Fibroblast of lung (primary cell): ENCODE data around the gene TARBP2. TPM values are rescaled to one million over a fixed set of nuclear protein-coding genes. Genes with fewer than 3 reads are reported as not detected.

ENCODE experiments used
- DNase-seq, 2 donors: peaks; one replicate each; pipeline versions ENCODE4 v3.0.0 to v3.0.0-alpha.2; 2010; ENCODE audit warnings: low read depth in 2 of 2
- H2AFZ ChIP-seq: 2 replicates; pipeline ENCODE4 v1.5.1; 2012; ENCODE audit warnings: low read length, control low read depth, inconsistent platforms
- H3K27ac ChIP-seq: 2 replicates; pipeline ENCODE4 v1.5.1; 2011; ENCODE audit warnings: low read length, control low read depth; ENCODE audit not compliant: insufficient read depth
- H3K27me3 ChIP-seq: 2 replicates; pipeline ENCODE4 v1.5.1; 2011; ENCODE audit warnings: mild to moderate bottlenecking, low read length; ENCODE audit not compliant: control insufficient read depth, insufficient read depth
- H3K36me3 ChIP-seq: 2 replicates; pipeline ENCODE4 v1.5.1; 2011; ENCODE audit warnings: low read length; ENCODE audit not compliant: control insufficient read depth, insufficient read depth
- H3K4me1 ChIP-seq: 2 replicates; pipeline ENCODE4 v1.5.1; 2011; ENCODE audit warnings: low read length; ENCODE audit not compliant: control insufficient read depth, insufficient read depth; ENCODE audit errors: extremely low read depth
- H3K4me2 ChIP-seq: 2 replicates; pipeline ENCODE4 v1.5.1; 2011; ENCODE audit warnings: low read length, control low read depth; ENCODE audit not compliant: insufficient read depth; ENCODE audit errors: extremely low read depth
- H3K4me3 ChIP-seq, 4 experiments: fragments of 200-600 bp in 1 of 4; sonication (generic) in 1 of 4; replicated peaks in 1 of 4; 2 replicates each; pipeline ENCODE4 v1.5.1; 2011 to 2016; ENCODE audit warnings: low read length in 4 of 4, low read depth in 3 of 4, mild to moderate bottlenecking in 3 of 4, control low read depth in 2 of 4, inconsistent platforms in 1 of 4, mixed read lengths in 1 of 4; ENCODE audit not compliant: insufficient read depth in 1 of 4; ENCODE audit errors: control extremely low read depth in 1 of 4
- H3K79me2 ChIP-seq: 2 replicates; pipeline ENCODE4 v1.5.1; 2012; ENCODE audit warnings: mild to moderate bottlenecking, low read length, inconsistent platforms; ENCODE audit not compliant: control insufficient read depth, insufficient read depth
- H3K9ac ChIP-seq: 2 replicates; pipeline ENCODE4 v1.5.1; 2011; ENCODE audit warnings: mild to moderate bottlenecking, low read length, control low read depth; ENCODE audit not compliant: insufficient read depth
- H3K9me3 ChIP-seq: 2 replicates; pipeline ENCODE4 v1.5.1; 2012; ENCODE audit warnings: low read depth, low read length; ENCODE audit not compliant: control insufficient read depth, insufficient read depth
- H4K20me1 ChIP-seq: 2 replicates; pipeline ENCODE4 v1.5.1; 2011; ENCODE audit warnings: low read length; ENCODE audit not compliant: control insufficient read depth, insufficient read depth; ENCODE audit errors: extremely low read depth
- EZH2 ChIP-seq: IDR thresholded peaks from 2 replicates; pipeline ENCODE4 v1.5.1; 2012; ENCODE audit warnings: low read length, control low read depth, mild to moderate bottlenecking; ENCODE audit errors: missing control alignments
- polyA plus RNA-seq, 2 donors: library from polyadenylated mRNA; depleted of rRNA in 1 of 2; stranded (reverse) in 1 of 2; unstranded in 1 of 2; fragments of >200 nt; gene quantifications; 2 replicates each; pipeline ENCODE4 v1.2.1, GENCODE V29; 2011 to 2012; ENCODE audit warnings: missing spikeins in 1 of 2
- total RNA-seq: library from RNA; depleted of rRNA; stranded (reverse); fragments of >200 nt; gene quantifications from 2 replicates; pipeline ENCODE4 v1.2.1, GENCODE V29; 2014
- TF ChIP-seq, protein P1 (sequence below), 2 donors: IDR thresholded peaks in 1 of 2; conservative IDR thresholded peaks in 1 of 2; 1 replicate in 1 of 2; 2 replicates in 1 of 2; pipeline ENCODE4 v1.5.1; 2011 to 2012; ENCODE audit warnings: low read length in 2 of 2, control low read depth in 1 of 2, inconsistent platforms in 1 of 2, low read depth in 1 of 2, mild to moderate bottlenecking in 1 of 2

The TARBP2 gene
- total and polyA plus RNA-seq, 2 donors (not counting 1 experiment from before 2014, with no cell fraction given): 19.8 to 39.3 TPM

DNA sequence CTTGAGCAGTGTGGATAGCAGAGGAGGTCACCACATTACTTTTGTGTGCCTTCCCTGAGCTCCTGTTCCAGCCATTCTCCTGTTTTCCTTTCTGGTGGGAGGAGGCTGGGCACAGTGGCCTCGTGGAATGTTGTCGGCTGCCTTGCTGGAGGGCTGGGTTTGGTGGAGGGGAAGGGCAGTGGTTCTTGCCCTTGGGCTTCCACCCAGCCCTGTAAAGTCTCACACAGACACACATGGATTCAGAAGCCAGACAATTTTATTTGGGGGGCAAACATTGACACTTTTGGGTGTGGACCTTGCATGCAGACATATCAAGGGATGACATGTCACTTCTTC lies 5.3 kb downstream of the TARBP2 start:
- Histone ChIP-seq H3K27me3 (no peaks in the 10 kb centered on the region), H3K9me3 (no peaks in the 10 kb centered on the region), H4K20me1 (no peaks in the 10 kb centered on the region), H3K4me3 (no peak overlapping the region), H3K4me2 (no peak overlapping the region), H2AFZ (no peak overlapping the region), H3K27ac (peak overlapping the region; percentile 5), H3K79me2 (peaks cover 13% of the 10 kb centered on the region), H3K4me1 (peaks cover 16% of the 10 kb centered on the region), H3K36me3 (peaks cover 18% of the 10 kb centered on the region), H3K9ac (no peak overlapping the region)
- TF ChIP-seq, protein P1, sequence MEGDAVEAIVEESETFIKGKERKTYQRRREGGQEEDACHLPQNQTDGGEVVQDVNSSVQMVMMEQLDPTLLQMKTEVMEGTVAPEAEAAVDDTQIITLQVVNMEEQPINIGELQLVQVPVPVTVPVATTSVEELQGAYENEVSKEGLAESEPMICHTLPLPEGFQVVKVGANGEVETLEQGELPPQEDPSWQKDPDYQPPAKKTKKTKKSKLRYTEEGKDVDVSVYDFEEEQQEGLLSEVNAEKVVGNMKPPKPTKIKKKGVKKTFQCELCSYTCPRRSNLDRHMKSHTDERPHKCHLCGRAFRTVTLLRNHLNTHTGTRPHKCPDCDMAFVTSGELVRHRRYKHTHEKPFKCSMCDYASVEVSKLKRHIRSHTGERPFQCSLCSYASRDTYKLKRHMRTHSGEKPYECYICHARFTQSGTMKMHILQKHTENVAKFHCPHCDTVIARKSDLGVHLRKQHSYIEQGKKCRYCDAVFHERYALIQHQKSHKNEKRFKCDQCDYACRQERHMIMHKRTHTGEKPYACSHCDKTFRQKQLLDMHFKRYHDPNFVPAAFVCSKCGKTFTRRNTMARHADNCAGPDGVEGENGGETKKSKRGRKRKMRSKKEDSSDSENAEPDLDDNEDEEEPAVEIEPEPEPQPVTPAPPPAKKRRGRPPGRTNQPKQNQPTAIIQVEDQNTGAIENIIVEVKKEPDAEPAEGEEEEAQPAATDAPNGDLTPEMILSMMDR (conservative IDR thresholded peaks at IDR 0.05 in 1 of 2, IDR thresholded peaks at IDR 0.05 in 1 of 2; ENCODE audit: low read depth in 1 of 2, low read length in 2 of 2): no peak
- TF ChIP-seq EZH2: no peak
- DNase-seq: no peak

DNA sequence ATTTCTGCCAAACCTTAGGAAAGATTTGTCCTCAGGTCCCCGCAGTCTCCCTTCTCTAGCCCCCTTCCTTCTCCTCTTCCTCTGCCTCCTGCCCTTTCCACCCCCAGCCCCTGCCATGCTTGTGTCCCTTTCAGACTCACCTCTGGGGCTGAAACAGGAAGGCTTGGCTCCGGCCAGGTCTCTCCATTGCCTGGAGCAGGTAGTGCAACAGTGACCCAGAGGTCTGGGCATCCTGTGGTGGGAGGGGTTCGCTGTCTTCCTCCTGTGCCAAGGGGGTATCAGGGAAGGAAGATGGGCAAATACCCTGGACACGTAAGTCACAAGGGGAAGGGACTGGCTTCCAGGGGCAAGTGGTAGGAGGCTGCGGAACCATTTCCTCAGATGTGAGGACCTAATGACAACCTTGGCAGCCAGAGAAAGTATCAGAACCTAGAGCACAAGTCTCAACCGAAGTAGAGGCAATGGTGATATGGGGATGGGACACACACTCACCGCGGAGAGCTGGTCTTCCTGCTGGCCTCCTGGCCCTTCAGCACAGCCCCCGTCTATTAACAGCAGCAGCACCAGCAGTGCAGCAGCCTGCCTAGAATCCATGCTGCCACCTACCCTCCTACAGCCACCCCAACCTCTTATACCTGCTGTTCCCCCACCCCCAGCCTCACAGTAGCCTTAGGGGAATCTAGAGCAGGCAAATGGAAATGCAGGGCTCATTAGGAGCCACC lies 6.0 kb downstream of the TARBP2 start, which contains the start of gene NPFF:
TSS of gene NPFF (minus strand) at position 604 of the 722 bp plus-strand sequence. CDS start at position 594, 10 bp downstream.
- H3K4me2 ChIP-seq: no peak within 1 kb of the TSS
- H3K4me3 ChIP-seq: no peak within 1 kb of the TSS
- peak within 1 kb of the TSS; percentile 5 for H3K27ac ChIP-seq
- H3K79me2 ChIP-seq: peaks cover 8% of the 10 kb centered on the region
- H2AFZ ChIP-seq: no peak within 1 kb of the TSS
- H3K9me3 ChIP-seq: no peaks in the 10 kb centered on the region
- DNase-seq: no peak
- H3K36me3 ChIP-seq: peaks cover 19% of the 10 kb centered on the region
- TF ChIP-seq, protein P1 (conservative IDR thresholded peaks at IDR 0.05 in 1 of 2, IDR thresholded peaks at IDR 0.05 in 1 of 2; ENCODE audit: low read depth in 1 of 2, low read length in 2 of 2): no peak
- no peak for TF ChIP-seq EZH2
- no peak within 1 kb of the TSS for H3K9ac ChIP-seq
- no peaks in the 10 kb centered on the region for H4K20me1 ChIP-seq
- no peaks in the 10 kb centered on the region for H3K27me3 ChIP-seq
- H3K4me1 ChIP-seq: peaks cover 10% of the 10 kb centered on the region

DNA sequence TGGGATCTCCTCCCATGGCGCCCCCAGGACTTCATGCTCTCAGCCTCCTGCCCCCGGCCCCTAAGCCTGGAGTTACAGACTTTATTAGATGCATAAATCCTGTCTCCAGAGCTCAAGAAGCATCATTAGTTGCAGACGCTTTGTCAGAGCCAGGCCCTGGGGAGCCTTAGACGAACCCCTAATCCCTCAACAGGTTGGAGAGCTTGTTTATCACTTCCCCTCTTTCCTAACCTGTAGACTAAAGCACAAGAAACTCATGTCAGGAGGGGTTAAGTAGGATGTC lies 6.5 kb downstream of the TARBP2 start:
- H3K79me2 ChIP-seq: peaks cover 7% of the 10 kb centered on the region
- H3K4me2 ChIP-seq: no peak overlapping the region
- H3K27ac ChIP-seq: no peak overlapping the region
- no peak for DNase-seq
- H3K4me1 ChIP-seq: peaks cover 10% of the 10 kb centered on the region
- H3K9ac ChIP-seq: no peak overlapping the region
- H3K4me3 ChIP-seq: no peak overlapping the region
- H3K27me3 ChIP-seq: no peaks in the 10 kb centered on the region
- H3K9me3 ChIP-seq: no peaks in the 10 kb centered on the region
- H4K20me1 ChIP-seq: no peaks in the 10 kb centered on the region
- TF ChIP-seq, protein P1 (conservative IDR thresholded peaks at IDR 0.05 in 1 of 2, IDR thresholded peaks at IDR 0.05 in 1 of 2; ENCODE audit: low read depth in 1 of 2, low read length in 2 of 2): no peak
- no peak for TF ChIP-seq EZH2
- H3K36me3 ChIP-seq: peaks cover 22% of the 10 kb centered on the region
- H2AFZ ChIP-seq: no peak overlapping the region
